GM19395 (cell line): Measurements from ENCODE around the gene DCP2.

ENCODE experiments used
- ATAC-seq: cut with Tn5 transposase; IDR thresholded peaks from one replicate; pipeline ENCODE4 v1.9.1; 2021; ENCODE audit warnings: mild to moderate bottlenecking, moderate library complexity; ENCODE audit not compliant: unreplicated experiment

Gene DCP2

GRCh38 chr5:113017881-113018635 is 41.5 kb downstream of the DCP2 start:
- ATAC-seq, result no peak

- ATAC-seq, result no peak
Measured at GRCh38 chr5:113020461-113021273, 44.1 kb downstream of the DCP2 start.

GRCh38 chr5:113022661-113023060 is 46.1 kb downstream of the DCP2 start:
- ATAC-seq, result peak; percentile 84

- ATAC-seq, result no peak
Measured at GRCh38 chr5:113024076-113024697, 47.6 kb downstream of the DCP2 start.

GRCh38 chr5:113025596-113025995 is 49.0 kb downstream of the DCP2 start:
- ATAC-seq, result no peak

- no peak for ATAC-seq
Measured at GRCh38 chr5:113026211-113026610, 49.6 kb downstream of the DCP2 start.

GRCh38 chr5:113027015-113027414 is 50.4 kb downstream of the DCP2 start:
- no peak for ATAC-seq

GRCh38 chr5:113027431-113027830 is 50.8 kb downstream of the DCP2 start:
- no peak for ATAC-seq

GRCh38 chr5:113029614-113030013 is 53.0 kb downstream of the DCP2 start:
- ATAC-seq, result no peak

- no peak for ATAC-seq
Measured at GRCh38 chr5:113031104-113031503, 54.5 kb downstream of the DCP2 start.

- ATAC-seq, result no peak
Measured at GRCh38 chr5:113031557-113031956, 55.0 kb downstream of the DCP2 start.

- ATAC-seq, result no peak
Measured at GRCh38 chr5:113034182-113034773, 57.7 kb downstream of the DCP2 start.

GRCh38 chr5:113035096-113035495 is 58.5 kb downstream of the DCP2 start:
- ATAC-seq, result no peak

GRCh38 chr5:113036321-113036720 is 59.7 kb downstream of the DCP2 start:
- no peak for ATAC-seq

- no peak for ATAC-seq
Measured at GRCh38 chr5:113036826-113037225, 60.2 kb downstream of the DCP2 start.

GRCh38 chr5:113038136-113038535 is 61.5 kb downstream of the DCP2 start:
- no peak for ATAC-seq

GRCh38 chr5:113038714-113039113 is 62.1 kb downstream of the DCP2 start:
- no peak for ATAC-seq

GRCh38 chr5:113039229-113039933 is 62.8 kb downstream of the DCP2 start:
- no peak for ATAC-seq

GRCh38 chr5:113039934-113040285 is 63.3 kb downstream of the DCP2 start:
- no peak for ATAC-seq

GRCh38 chr5:113040672-113041260 is 64.2 kb downstream of the DCP2 start:
- no peak for ATAC-seq
